Peyer's patch (tissue), 4 donors: ENCODE data around the gene BCKDHB.

Experiments
- CTCF ChIP-seq, 6 experiments: fragments of 450-650 bp in 4 of 6; fragments of 200-600 bp in 2 of 6; sonication (generic) in 1 of 6; IDR thresholded peaks; one replicate each; pipeline ENCODE4 v1.5.1; 2017 to 2019; ENCODE audit warnings: antibody characterized with exemption in 6 of 6, mild to moderate bottlenecking in 3 of 6, moderate library complexity in 1 of 6
- POLR2A ChIP-seq, 2 donors: fragments of 450-650 bp; IDR thresholded peaks; one replicate each; pipeline ENCODE4 v1.5.1; 2017; ENCODE audit warnings: antibody characterized with exemption in 2 of 2, mild to moderate bottlenecking in 2 of 2, moderate library complexity in 2 of 2

GRCh38 chr6:80233958-80234357 is 127.5 kb downstream of the BCKDHB start:
- TF ChIP-seq POLR2A (IDR thresholded peaks at IDR 0.05) (no peak), CTCF (IDR thresholded peaks at IDR 0.05) (no peak)
